Measurements from ENCODE around the gene IL31.
A peak's percentile ranks its signal among the peaks of the same experiment; 100 is the strongest.
"Not testable (repeated sequence)": the region's sequence is repeated elsewhere in the genome, so short reads cannot be mapped to it uniquely, and the experiment has no call there.

The IL31 gene

GRCh38 chr12:122203301-122204166 is 29.5 kb upstream of the IL31 start, which contains the start of gene B3GNT4:
TSS of gene B3GNT4 (plus strand) at chr12:122203709. CDS start at chr12:122204619, 910 bp downstream.
- Histone ChIP-seq H4K20me1 (ENCODE audit: low read depth, low read length) (no peaks in the 10 kb centered on the region), H3K27ac (ENCODE audit: low read depth, low read length) (no peak within 1 kb of the TSS)

GRCh38 chr12:122202811-122203210 is 28.8 kb upstream of the IL31 start:
- Histone ChIP-seq H3K4me3 (ENCODE audit: insufficient read depth, low read length, poor library complexity, severe bottlenecking) (peak overlapping the region; percentile 53), H3K4me2 (ENCODE audit: low read depth, low read length, poor library complexity, severe bottlenecking) (peak overlapping the region; percentile 75), H2AFZ (ENCODE audit: low read depth, low read length, severe bottlenecking) (peak overlapping the region; percentile 70), H3K9ac (ENCODE audit: low read length) (peak overlapping the region; percentile 44; the same call in 1 of the 2 replicates)
- H3K27me3 ChIP-seq (ENCODE audit: low read length); H3K9me2 ChIP-seq (replicated peaks; ENCODE audit: insufficient read depth, low read length); H3K9me3 ChIP-seq (ENCODE audit: insufficient read depth, low read length); H3K27ac ChIP-seq (ENCODE audit: low read depth, low read length); H3K36me3 ChIP-seq (ENCODE audit: low read length); H3K79me2 ChIP-seq (ENCODE audit: insufficient read depth, low read length); H4K20me1 ChIP-seq (ENCODE audit: low read depth, low read length); H3F3A ChIP-seq (ENCODE audit: insufficient read depth): not testable (repeated sequence)

More at GRCh38 chr12:122203301-122204166, 29.5 kb upstream of the IL31 start, which contains the start of gene B3GNT4:
- Histone ChIP-seq H3K27me3 (ENCODE audit: low read length) (no peaks in the 10 kb centered on the region), H3K9me3 (ENCODE audit: insufficient read depth, low read length) (no peaks in the 10 kb centered on the region), H3K4me2 (ENCODE audit: low read depth, low read length, poor library complexity, severe bottlenecking) (peak within 1 kb of the TSS; percentile 75), H3K9me2 (replicated peaks; ENCODE audit: insufficient read depth, low read length) (no peaks in the 10 kb centered on the region), H3K36me3 (ENCODE audit: low read length) (0 out of 2 replicates have a peak, but pooled peaks cover 4% of the 10 kb centered on the region), H3K4me3 (ENCODE audit: insufficient read depth, low read length, poor library complexity, severe bottlenecking) (peak within 1 kb of the TSS; percentile 53), H2AFZ (ENCODE audit: low read depth, low read length, severe bottlenecking) (peak within 1 kb of the TSS; percentile 70), H3F3A (ENCODE audit: insufficient read depth) (no peaks in the 10 kb centered on the region; the same call in 1 of the 2 replicates), H3K79me2 (ENCODE audit: insufficient read depth, low read length) (no peaks in the 10 kb centered on the region), H3K9ac (ENCODE audit: low read length) (peak within 1 kb of the TSS; percentile 44)
- TF ChIP-seq CTCF (IDR thresholded peaks at IDR 0.05; ENCODE audit: insufficient read depth, low read length, poor library complexity, severe bottlenecking) (no peak), EZH2phosphoT487 (conservative IDR thresholded peaks at IDR 0.05; ENCODE audit: low read length) (no peak)

GRCh38 chr12:122202017-122202416 is 28.0 kb upstream of the IL31 start:
- no peaks in the 10 kb centered on the region for H3K79me2 ChIP-seq (ENCODE audit: insufficient read depth, low read length)
- no peaks in the 10 kb centered on the region for H3K36me3 ChIP-seq (ENCODE audit: low read length)
- no peaks in the 10 kb centered on the region for H3K9me3 ChIP-seq (ENCODE audit: insufficient read depth, low read length)
- H3K27me3 ChIP-seq (ENCODE audit: low read length): no peaks in the 10 kb centered on the region
- no peak overlapping the region for H3K27ac ChIP-seq (ENCODE audit: low read depth, low read length)
- H3K9me2 ChIP-seq (replicated peaks; ENCODE audit: insufficient read depth, low read length): no peaks in the 10 kb centered on the region
- no peak overlapping the region for H3K9ac ChIP-seq (ENCODE audit: low read length)
- H2AFZ ChIP-seq (ENCODE audit: low read depth, low read length, severe bottlenecking): no peak overlapping the region
- H4K20me1 ChIP-seq (ENCODE audit: low read depth, low read length): no peaks in the 10 kb centered on the region
- no peaks in the 10 kb centered on the region; the same call in 1 of the 2 replicates for H3F3A ChIP-seq (ENCODE audit: insufficient read depth)
- no peak overlapping the region for H3K4me2 ChIP-seq (ENCODE audit: low read depth, low read length, poor library complexity, severe bottlenecking)
- no peak overlapping the region for H3K4me3 ChIP-seq (ENCODE audit: insufficient read depth, low read length, poor library complexity, severe bottlenecking)
- TF ChIP-seq EZH2phosphoT487 (conservative IDR thresholded peaks at IDR 0.05; ENCODE audit: low read length) (no peak), CTCF (IDR thresholded peaks at IDR 0.05; ENCODE audit: insufficient read depth, low read length, poor library complexity, severe bottlenecking) (no peak)

GRCh38 chr12:122201381-122201780 is 27.4 kb upstream of the IL31 start:
- no peak for TF ChIP-seq CTCF (IDR thresholded peaks at IDR 0.05; ENCODE audit: insufficient read depth, low read length, poor library complexity, severe bottlenecking)
- TF ChIP-seq EZH2phosphoT487 (conservative IDR thresholded peaks at IDR 0.05; ENCODE audit: low read length): no peak
- no peaks in the 10 kb centered on the region for H3K27me3 ChIP-seq (ENCODE audit: low read length)
- H3K9me2 ChIP-seq (replicated peaks; ENCODE audit: insufficient read depth, low read length): no peaks in the 10 kb centered on the region
- no peaks in the 10 kb centered on the region; the same call in 1 of the 2 replicates for H3F3A ChIP-seq (ENCODE audit: insufficient read depth)
- no peaks in the 10 kb centered on the region for H4K20me1 ChIP-seq (ENCODE audit: low read depth, low read length)
- H3K9ac ChIP-seq (ENCODE audit: low read length): no peak overlapping the region
- no peak overlapping the region for H3K4me2 ChIP-seq (ENCODE audit: low read depth, low read length, poor library complexity, severe bottlenecking)
- no peak overlapping the region for H3K27ac ChIP-seq (ENCODE audit: low read depth, low read length)
- H3K79me2 ChIP-seq (ENCODE audit: insufficient read depth, low read length): no peaks in the 10 kb centered on the region
- H2AFZ ChIP-seq (ENCODE audit: low read depth, low read length, severe bottlenecking): no peak overlapping the region
- H3K9me3 ChIP-seq (ENCODE audit: insufficient read depth, low read length): no peaks in the 10 kb centered on the region
- no peaks in the 10 kb centered on the region for H3K36me3 ChIP-seq (ENCODE audit: low read length)
- no peak overlapping the region for H3K4me3 ChIP-seq (ENCODE audit: insufficient read depth, low read length, poor library complexity, severe bottlenecking)
